Right lobe of liver (tissue), 4 donors: ENCODE data around the gene DUSP2.

Experiments
- CTCF ChIP-seq, 4 donors: fragments of 200-600 bp in 3 of 4; fragments of 450-650 bp in 1 of 4; IDR thresholded peaks; one replicate each; pipeline versions ENCODE4 v1.5.1 to v1.8.0; 2016 to 2022; ENCODE audit warnings: antibody characterized with exemption in 4 of 4, mild to moderate bottlenecking in 2 of 4
- POLR2A ChIP-seq: fragments of 450-650 bp; IDR thresholded peaks from one replicate; pipeline ENCODE4 v1.6.1; 2017; ENCODE audit warnings: antibody characterized with exemption, mild to moderate bottlenecking
- donor health status: DM: no; HTN: no; CAD: no.
- donor health status: DM: no; HTN: no; CAD: no.
- donor health status: DM: no; HTN: yes; CAD: no.

- no peak for TF ChIP-seq CTCF (IDR thresholded peaks at IDR 0.05)
- TF ChIP-seq POLR2A = no peak
Observed at GRCh38 chr2:96131152-96131812, 14.0 kb downstream of the DUSP2 start.
